ENCODE results near the gene GRAMD1A.

DNA sequence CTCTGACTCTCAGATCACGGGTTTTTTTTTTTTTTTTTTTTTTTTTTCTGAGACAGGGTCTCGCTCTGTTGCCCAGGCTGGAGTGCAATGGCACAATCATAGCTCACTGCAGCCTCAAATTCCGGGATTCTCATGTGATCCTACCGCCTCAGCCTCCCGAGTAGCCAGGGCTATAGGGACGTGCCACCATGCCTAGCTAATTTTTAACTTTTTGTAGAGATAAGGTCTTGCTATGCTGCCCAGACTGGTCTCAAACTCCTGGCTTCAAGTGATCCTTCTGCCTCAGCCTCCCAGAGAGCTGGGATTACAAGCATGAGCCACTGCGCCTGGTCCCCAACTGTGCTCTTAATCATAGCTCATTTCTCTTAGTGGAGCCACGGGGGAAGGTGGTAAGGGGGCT lies 4.6 kb upstream of the GRAMD1A start:
- TF ChIP-seq, protein P1, sequence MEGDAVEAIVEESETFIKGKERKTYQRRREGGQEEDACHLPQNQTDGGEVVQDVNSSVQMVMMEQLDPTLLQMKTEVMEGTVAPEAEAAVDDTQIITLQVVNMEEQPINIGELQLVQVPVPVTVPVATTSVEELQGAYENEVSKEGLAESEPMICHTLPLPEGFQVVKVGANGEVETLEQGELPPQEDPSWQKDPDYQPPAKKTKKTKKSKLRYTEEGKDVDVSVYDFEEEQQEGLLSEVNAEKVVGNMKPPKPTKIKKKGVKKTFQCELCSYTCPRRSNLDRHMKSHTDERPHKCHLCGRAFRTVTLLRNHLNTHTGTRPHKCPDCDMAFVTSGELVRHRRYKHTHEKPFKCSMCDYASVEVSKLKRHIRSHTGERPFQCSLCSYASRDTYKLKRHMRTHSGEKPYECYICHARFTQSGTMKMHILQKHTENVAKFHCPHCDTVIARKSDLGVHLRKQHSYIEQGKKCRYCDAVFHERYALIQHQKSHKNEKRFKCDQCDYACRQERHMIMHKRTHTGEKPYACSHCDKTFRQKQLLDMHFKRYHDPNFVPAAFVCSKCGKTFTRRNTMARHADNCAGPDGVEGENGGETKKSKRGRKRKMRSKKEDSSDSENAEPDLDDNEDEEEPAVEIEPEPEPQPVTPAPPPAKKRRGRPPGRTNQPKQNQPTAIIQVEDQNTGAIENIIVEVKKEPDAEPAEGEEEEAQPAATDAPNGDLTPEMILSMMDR (IDR thresholded peaks at IDR 0.05): no peak
- TF ChIP-seq POLR2A (IDR thresholded peaks at IDR 0.05): no peak

Data from vagina (tissue), 2 donors.